Psoas muscle (tissue), 8 donors: ENCODE results near the gene STK10. TPM values are rescaled to one million over a fixed set of nuclear protein-coding genes. Genes with fewer than 3 reads are reported as not detected.

ENCODE experiments used
- ATAC-seq, 4 donors: fragments of 200-7000 bp; cut with Tn5 transposase; one replicate each; pipeline ENCODE4 v1.9.1; 2020; ENCODE audit warnings: moderate library complexity in 3 of 4, mild to moderate bottlenecking in 2 of 4
- DNase-seq, 2 donors: peaks; one replicate each; pipeline ENCODE4 v3.0.0-alpha.2; 2020
- H3K27ac ChIP-seq: fragments of 200-600 bp; one replicate; pipeline ENCODE4 v1.8.0; 2022
- H3K27me3 ChIP-seq, 3 donors: fragments of 200-600 bp in 1 of 3; one replicate each; pipeline versions ENCODE4 v1.6.1 to v1.8.0; 2013 to 2022; ENCODE audit warnings: low read length in 2 of 3, mild to moderate bottlenecking in 2 of 3, moderate library complexity in 1 of 3; ENCODE audit not compliant: insufficient read depth in 3 of 3
- H3K36me3 ChIP-seq, 2 donors: fragments of 200-600 bp in 1 of 2; one replicate each; pipeline versions ENCODE4 v1.6.1 to v1.8.0; 2013 to 2022; ENCODE audit warnings: low read depth in 1 of 2, mild to moderate bottlenecking in 1 of 2, moderate library complexity in 1 of 2; ENCODE audit not compliant: insufficient read depth in 1 of 2
- H3K4me1 ChIP-seq: fragments of 200-600 bp; one replicate; pipeline ENCODE4 v1.8.0; 2022
- H3K4me3 ChIP-seq: fragments of 200-600 bp; one replicate; pipeline ENCODE4 v1.8.0; 2022; ENCODE audit warnings: mild to moderate bottlenecking
- H3K9me3 ChIP-seq: fragments of 200-600 bp; one replicate; pipeline ENCODE4 v1.8.0; 2022
- WGBS, 3 donors: extraction: QIAGEN DNeasy Blood & Tissue Kit; methylation state at CpG; one replicate each; pipeline versions ENCODE4 v1.1.6 to v1.1.7; 2013; 5-methylcytosine and 5-hydroxymethylcytosine counted together
- intact Hi-C, 2 donors: fragments of 100-400 bp; cut with DNase I; formaldehyde crosslinking; loops; one replicate each; pipeline versions ENCODE4 v1.11.0 to v1.14.2; 2022
- polyA plus RNA-seq, 3 donors: library from polyadenylated mRNA; stranded (reverse); fragments of 200-250 nt; gene quantifications; one replicate each; pipeline ENCODE4 v1.2.3, GENCODE V29; 2013
- total RNA-seq, 4 donors: library from RNA; stranded (reverse); fragmentation: NEBNext Ultra II Directional in 2 of 4; extraction: Animal tissue kit (Norgen Biotek cat#: 25700) in 2 of 4; gene quantifications; one replicate each; pipeline versions ENCODE4 v1.2.1 to v1.2.4, GENCODE V29; 2021 to 2023
- TF ChIP-seq, protein P1 (sequence below): fragments of 200-600 bp; IDR thresholded peaks from one replicate; pipeline ENCODE4 v1.8.0; 2022; ENCODE audit warnings: antibody characterized with exemption
- donor health status: healthy with polysubstance abuse.
- donor health status: DM: no; HTN: no; CAD: no; lungs with moderate emphysema.
- donor health status: Bipolar disorder and iron deficiency.
- donor health status: healthy.
- donor health status: DM: yes; HTN: yes; CAD: no.
- donor health status: DM: no; HTN: no; CAD: no.
- donor health status: DM: no; HTN: no; CAD: no.
- donor health status: DM: yes; HTN: yes; CAD: no.

Gene STK10
- total and polyA plus RNA-seq, 7 donors, result 1.9 to 8.6 (median 6.2) TPM

DNA sequence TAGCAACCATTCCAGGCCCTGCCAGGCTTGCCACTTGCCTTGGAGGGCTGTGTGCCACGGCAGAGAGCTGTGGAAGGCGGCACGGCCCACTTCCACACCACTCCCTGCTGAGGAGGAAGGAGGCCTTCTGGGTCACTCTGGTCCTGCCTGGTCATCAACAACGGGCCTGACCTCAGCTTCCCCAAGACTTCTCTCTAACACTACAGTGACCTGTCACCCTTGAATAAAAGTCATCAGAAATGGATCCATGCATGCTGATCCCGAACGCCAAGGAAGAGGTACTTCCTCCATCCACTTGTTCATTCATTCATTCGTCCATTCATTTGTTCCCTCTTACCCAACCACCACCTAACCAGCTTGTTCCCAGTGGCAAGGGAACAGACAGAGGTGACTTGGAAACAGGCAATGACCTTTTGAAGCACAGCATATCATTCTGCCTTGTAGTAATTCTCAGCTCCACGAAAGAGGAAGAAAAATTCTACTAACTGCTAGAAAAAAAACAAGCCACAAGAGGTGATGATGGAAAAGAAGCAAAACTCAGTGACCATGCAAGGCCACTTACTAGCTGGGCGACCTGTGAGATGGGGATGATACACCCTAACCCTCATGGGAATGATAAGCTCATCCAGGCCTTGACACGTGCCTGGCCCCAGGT is 58.6 kb downstream of the STK10 start:
- TF ChIP-seq, protein P1, sequence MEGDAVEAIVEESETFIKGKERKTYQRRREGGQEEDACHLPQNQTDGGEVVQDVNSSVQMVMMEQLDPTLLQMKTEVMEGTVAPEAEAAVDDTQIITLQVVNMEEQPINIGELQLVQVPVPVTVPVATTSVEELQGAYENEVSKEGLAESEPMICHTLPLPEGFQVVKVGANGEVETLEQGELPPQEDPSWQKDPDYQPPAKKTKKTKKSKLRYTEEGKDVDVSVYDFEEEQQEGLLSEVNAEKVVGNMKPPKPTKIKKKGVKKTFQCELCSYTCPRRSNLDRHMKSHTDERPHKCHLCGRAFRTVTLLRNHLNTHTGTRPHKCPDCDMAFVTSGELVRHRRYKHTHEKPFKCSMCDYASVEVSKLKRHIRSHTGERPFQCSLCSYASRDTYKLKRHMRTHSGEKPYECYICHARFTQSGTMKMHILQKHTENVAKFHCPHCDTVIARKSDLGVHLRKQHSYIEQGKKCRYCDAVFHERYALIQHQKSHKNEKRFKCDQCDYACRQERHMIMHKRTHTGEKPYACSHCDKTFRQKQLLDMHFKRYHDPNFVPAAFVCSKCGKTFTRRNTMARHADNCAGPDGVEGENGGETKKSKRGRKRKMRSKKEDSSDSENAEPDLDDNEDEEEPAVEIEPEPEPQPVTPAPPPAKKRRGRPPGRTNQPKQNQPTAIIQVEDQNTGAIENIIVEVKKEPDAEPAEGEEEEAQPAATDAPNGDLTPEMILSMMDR, result no peak
- intact Hi-C loops, result no loop called here
- Histone ChIP-seq H3K9me3 (no peaks in the 10 kb centered on the region), H3K27me3 (no peaks in the 10 kb centered on the region), H3K4me1 (no peaks in the 10 kb centered on the region), H3K36me3 (peaks cover 0 to 3% of the 10 kb centered on the region in 2 donors), H3K4me3 (no peak overlapping the region), H3K27ac (no peak overlapping the region)
- DNase-seq (no peak), ATAC-seq (no peak)
- WGBS, 3 donors, result 85 to 91% (median 86%) methylated on average over 10 of the region's 10 CpGs

DNA sequence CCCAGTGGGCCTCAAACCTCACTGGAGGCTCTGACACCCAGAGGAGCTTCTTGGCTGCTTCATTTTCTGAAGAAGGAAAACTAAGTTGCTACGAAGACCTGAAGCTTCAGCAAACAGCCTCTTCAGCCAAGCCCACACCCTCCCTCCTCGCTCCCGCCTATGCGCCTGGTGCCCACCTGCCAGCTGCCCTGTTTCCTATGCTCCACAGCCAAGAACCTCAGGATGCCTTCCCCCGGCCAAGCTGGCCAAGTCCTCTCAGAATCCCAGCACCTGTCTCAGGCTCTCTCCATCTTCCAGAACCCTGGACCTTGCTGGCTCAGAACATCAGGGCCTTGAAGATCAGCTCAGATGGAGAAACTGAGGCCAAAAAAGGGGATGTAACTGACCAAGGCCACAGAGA is 60.4 kb downstream of the STK10 start:
- intact Hi-C loops, result no loop called here
- TF ChIP-seq, protein P1, result no peak
- no peak overlapping the region for H3K27ac ChIP-seq
- no peaks in the 10 kb centered on the region for H3K9me3 ChIP-seq
- H3K36me3 ChIP-seq, result peaks cover 0 to 3% of the 10 kb centered on the region in 2 donors
- DNase-seq (no peak), ATAC-seq (no peak)
- H3K27me3 ChIP-seq, result no peaks in the 10 kb centered on the region
- H3K4me3 ChIP-seq, result no peak overlapping the region
- no peaks in the 10 kb centered on the region for H3K4me1 ChIP-seq
- WGBS, 3 donors, result 75 to 86% (median 82%) methylated on average over 5 of the region's 5 CpGs

DNA sequence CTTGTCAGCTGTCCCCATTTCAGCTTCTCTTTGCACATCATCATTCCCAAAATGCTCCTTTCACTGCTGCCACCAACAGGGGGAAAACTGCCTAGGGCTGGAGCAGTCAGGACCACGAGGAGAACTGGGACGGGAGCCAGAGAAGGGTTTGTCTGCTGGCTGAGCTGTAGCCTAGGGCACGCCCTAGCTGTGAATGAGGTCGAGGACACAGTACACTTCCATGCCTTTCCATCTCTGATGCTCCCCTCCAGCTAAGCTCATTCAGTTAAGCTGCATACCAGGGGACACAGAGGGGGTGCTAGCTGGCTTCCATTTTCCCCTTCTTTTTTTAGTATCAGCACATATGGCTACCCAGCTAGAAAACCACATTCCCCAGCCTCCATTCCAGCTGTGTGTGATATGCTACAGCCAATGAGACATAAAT is 64.7 kb downstream of the STK10 start:
- 13 to 28% (median 17%) methylated on average over 4 of the region's 4 CpGs for WGBS, 3 donors
- H3K4me1 ChIP-seq, result no peaks in the 10 kb centered on the region
- DNase-seq (peak; percentile 59 to 74), ATAC-seq (peak in 3 of 4 donors; percentile 51 to 65 (median 60))
- H3K4me3 ChIP-seq, result no peak overlapping the region
- peaks cover 0 to 3% of the 10 kb centered on the region in 2 donors for H3K36me3 ChIP-seq
- H3K9me3 ChIP-seq, result no peaks in the 10 kb centered on the region
- H3K27me3 ChIP-seq, result no peaks in the 10 kb centered on the region
- no peak overlapping the region for H3K27ac ChIP-seq
- TF ChIP-seq, protein P1, result no peak
- intact Hi-C loops, result no loop called here

DNA sequence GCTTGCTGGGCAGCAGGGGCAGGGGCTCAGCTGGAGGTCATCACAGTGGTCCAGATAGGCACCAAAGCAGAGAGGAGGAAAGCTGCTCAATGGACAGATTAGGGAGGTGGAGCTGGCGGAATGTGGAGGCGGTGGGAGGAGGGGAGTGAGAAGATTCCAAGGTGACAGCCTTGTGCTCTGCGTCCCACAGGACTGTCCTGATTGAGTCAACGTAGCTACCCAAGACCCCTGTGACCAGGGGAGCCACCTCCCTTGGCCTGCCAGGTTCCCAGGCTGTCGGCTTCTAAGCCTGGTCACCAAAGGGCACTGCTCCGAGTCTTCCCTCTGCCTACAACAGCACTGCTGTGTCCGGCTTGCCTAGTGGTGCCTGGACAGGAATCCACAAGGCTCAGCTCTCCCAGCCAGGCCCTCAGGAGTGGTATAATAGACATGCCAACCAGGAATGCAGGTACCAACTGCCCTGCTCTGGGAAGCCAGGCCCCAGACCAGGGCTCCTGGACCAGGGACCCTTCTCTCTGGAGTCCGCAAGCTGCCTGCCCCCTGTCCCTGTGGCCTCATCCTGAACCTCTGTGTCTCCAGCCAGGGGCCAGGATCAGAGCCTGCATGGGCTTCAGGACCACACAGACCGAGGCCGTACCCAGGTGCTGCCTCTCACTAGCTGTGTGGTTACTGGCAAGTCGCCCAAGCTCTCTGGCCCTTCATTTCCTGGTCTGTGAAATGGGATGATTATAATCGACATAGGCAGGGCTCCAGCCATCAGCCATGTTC is 67.9 kb downstream of the STK10 start:
- no peaks in the 10 kb centered on the region for H3K4me1 ChIP-seq
- ATAC-seq, result no peak

More for the DNA sequence above, 67.9 kb downstream of the STK10 start:
- Histone ChIP-seq H3K4me3 (no peak overlapping the region), H3K27ac (no peak overlapping the region), H3K27me3 (no peaks in the 10 kb centered on the region), H3K9me3 (no peaks in the 10 kb centered on the region), H3K36me3 (peaks cover 0 to 7% of the 10 kb centered on the region in 2 donors)
- 87 to 93% (median 92%) methylated on average over 12 of the region's 12 CpGs for WGBS, 3 donors
- intact Hi-C loops, result no loop called here
- DNase-seq, result no peak
- TF ChIP-seq, protein P1, result no peak
